ENCODE data around the gene MAPK6.
"Not testable (repeated sequence)": the region's sequence is repeated elsewhere in the genome, so short reads cannot be mapped to it uniquely, and the experiment has no call there.

The MAPK6 gene

DNA sequence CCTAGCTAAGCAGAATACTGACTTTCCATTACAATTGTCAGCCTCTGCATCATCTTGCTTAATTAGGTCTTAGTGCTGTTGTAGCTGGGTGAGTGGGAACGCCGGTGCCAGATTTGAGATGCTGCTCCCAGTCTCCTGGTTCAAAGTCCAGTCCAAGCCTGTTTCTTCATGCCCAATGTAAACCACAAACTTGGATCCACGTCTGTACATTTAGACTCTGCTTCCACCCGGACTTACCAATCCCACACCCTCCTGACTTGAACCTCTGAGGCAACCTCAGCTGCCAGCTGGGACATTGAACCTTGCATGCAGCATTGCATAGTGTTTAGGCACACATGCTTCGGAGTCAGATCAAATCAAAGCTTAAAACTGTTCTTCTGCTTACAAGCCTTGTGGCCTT, 50.5 kb downstream of the MAPK6 start:
- Histone ChIP-seq H3K9ac (ENCODE audit: low read length in 2 of 2) (no peak overlapping the region), H3K4me1 (ENCODE audit: control insufficient read depth, insufficient read depth, low read length) (no peaks in the 10 kb centered on the region), H3K27ac (ENCODE audit: low read length) (no peak overlapping the region), H3K27me3 (ENCODE audit: control insufficient read depth in 1 of 2, insufficient read depth in 2 of 2, low read length in 2 of 2) (no peaks in the 10 kb centered on the region), H3K36me3 (ENCODE audit: control insufficient read depth in 2 of 2, insufficient read depth in 2 of 2, low read length in 2 of 2) (no peaks in the 10 kb centered on the region), H3K4me3 (ENCODE audit: low read length in 2 of 2) (no peak overlapping the region), H3K9me3 (ENCODE audit: control insufficient read depth in 2 of 2, low read length in 2 of 2) (no peaks in the 10 kb centered on the region)

DNA sequence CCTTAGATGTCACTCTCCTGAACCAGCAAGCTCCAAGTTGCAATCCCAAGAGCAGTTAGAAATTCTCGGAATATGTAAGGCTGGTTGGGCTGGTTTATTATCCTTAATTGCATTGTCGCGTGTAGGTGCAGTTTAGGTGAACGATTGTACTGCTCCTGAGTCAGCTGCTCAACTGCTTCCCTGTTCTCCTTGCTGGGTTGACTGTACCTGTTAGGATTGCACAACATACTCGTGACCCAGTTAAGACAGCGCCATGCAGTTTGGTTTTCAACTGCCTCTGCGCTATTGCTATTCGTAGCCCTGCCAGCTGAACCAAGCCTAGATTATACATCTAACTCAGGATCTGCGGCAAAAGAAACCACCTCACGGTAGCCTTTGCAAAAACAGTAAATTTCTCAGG, 52.6 kb downstream of the MAPK6 start:
- no peak overlapping the region for H3K9ac ChIP-seq (ENCODE audit: low read length in 2 of 2)
- H3K36me3 ChIP-seq (ENCODE audit: control insufficient read depth in 2 of 2, insufficient read depth in 2 of 2, low read length in 2 of 2) = no peaks in the 10 kb centered on the region
- H3K9me3 ChIP-seq (ENCODE audit: control insufficient read depth in 2 of 2, low read length in 2 of 2) = no peaks in the 10 kb centered on the region
- H3K4me1 ChIP-seq (ENCODE audit: control insufficient read depth, insufficient read depth, low read length) = no peaks in the 10 kb centered on the region
- H3K27ac ChIP-seq (ENCODE audit: low read length) = no peak overlapping the region
- no peak overlapping the region for H3K4me3 ChIP-seq (ENCODE audit: low read length in 2 of 2)
- no peaks in the 10 kb centered on the region for H3K27me3 ChIP-seq (ENCODE audit: control insufficient read depth in 1 of 2, insufficient read depth in 2 of 2, low read length in 2 of 2)

DNA sequence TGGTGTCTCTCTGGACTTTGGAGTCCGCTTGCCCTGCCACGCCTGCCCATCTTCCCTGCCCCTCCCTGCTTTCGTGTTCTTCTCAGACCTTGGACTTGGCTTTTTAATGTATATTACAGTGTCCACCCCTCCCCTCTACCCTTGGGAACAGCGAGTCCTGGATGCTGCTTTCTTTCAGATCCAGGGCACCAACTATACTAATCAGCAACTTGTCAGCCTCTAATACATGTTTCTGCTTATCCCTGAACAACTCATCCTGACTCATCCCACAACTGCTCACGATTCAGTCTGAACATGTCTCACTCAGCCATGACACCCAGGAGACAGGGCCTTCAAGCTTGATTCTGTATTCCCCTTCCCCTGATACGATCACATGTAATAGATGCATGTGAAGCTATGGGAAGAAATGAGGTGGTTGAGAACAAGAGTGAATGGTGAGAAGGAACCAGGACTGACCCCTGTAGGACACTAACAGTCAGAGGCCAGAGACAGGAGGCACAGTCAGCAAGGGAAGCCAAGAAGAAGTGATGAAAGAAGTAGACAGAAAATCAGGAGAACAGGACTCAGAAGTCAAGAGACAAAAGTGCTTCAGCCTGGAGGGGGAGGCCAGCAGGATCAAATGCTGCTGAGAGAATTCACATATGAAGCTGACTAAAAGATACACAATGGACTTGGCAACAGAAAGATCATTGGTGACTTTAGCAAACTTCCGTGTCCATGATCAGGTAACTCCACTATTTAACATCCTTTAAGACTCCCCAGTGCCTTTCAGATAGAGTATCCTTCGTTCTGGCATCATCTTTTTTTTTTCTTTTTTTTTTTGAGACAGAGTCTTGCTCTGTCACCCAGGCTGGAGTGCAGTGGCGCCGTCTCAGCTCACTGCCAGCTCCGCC, 58.1 kb downstream of the MAPK6 start:
- Histone ChIP-seq H3K9ac (ENCODE audit: low read length in 2 of 2) (no peak overlapping the region), H3K9me3 (ENCODE audit: control insufficient read depth in 2 of 2, low read length in 2 of 2) (no peaks in the 10 kb centered on the region), H3K27ac (ENCODE audit: low read length) (no peak overlapping the region), H3K27me3 (ENCODE audit: control insufficient read depth in 1 of 2, insufficient read depth in 2 of 2, low read length in 2 of 2) (no peaks in the 10 kb centered on the region), H3K4me3 (ENCODE audit: low read length in 2 of 2) (no peak overlapping the region), H3K36me3 (ENCODE audit: control insufficient read depth in 2 of 2, insufficient read depth in 2 of 2, low read length in 2 of 2) (no peaks in the 10 kb centered on the region), H3K4me1 (ENCODE audit: control insufficient read depth, insufficient read depth, low read length) (peaks cover 3% of the 10 kb centered on the region)

DNA sequence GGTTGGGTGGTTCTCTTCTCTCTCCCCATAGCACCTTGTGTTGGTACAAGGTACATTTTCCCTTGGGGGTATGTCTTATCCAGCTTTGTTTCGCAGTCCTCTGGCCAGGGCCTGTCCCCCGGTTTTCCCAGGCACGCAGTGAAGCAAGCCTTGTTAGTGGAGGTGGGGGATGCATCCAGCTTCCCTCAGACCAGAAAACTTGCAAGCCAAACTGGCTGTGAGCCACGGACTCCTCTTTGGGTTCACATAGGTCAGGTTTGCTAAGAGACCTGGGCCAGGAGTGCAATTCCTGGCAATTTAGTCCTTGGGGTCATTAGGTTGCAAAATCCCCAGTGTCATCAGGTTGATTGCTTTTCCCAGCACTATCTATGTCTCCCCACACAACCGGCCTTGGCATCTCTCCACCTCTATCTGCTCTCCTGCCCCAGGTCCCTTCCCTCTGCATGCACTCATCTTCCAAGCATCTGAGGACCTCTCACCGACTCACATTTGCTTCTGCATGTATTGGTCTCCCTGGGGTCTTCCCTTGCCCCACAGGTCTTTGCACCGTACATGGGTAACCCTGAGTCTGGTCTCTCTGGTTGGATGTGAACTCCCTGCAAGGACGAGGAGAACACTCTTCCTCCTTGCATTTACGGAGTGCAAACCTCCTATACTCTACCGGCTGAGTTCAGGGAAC, 59.3 kb downstream of the MAPK6 start:
- Histone ChIP-seq H3K36me3 (ENCODE audit: control insufficient read depth in 2 of 2, insufficient read depth in 2 of 2, low read length in 2 of 2) (no peaks in the 10 kb centered on the region), H3K27ac (ENCODE audit: low read length) (no peak overlapping the region), H3K4me3 (ENCODE audit: low read length in 2 of 2) (peak overlapping the region in 1 of 2 donors; percentile 22), H3K4me1 (ENCODE audit: control insufficient read depth, insufficient read depth, low read length) (peaks cover 3% of the 10 kb centered on the region), H3K27me3 (ENCODE audit: control insufficient read depth in 1 of 2, insufficient read depth in 2 of 2, low read length in 2 of 2) (no peaks in the 10 kb centered on the region), H3K9ac (ENCODE audit: low read length in 2 of 2) (no peak overlapping the region), H3K9me3 (ENCODE audit: control insufficient read depth in 2 of 2, low read length in 2 of 2) (no peaks in the 10 kb centered on the region)

DNA sequence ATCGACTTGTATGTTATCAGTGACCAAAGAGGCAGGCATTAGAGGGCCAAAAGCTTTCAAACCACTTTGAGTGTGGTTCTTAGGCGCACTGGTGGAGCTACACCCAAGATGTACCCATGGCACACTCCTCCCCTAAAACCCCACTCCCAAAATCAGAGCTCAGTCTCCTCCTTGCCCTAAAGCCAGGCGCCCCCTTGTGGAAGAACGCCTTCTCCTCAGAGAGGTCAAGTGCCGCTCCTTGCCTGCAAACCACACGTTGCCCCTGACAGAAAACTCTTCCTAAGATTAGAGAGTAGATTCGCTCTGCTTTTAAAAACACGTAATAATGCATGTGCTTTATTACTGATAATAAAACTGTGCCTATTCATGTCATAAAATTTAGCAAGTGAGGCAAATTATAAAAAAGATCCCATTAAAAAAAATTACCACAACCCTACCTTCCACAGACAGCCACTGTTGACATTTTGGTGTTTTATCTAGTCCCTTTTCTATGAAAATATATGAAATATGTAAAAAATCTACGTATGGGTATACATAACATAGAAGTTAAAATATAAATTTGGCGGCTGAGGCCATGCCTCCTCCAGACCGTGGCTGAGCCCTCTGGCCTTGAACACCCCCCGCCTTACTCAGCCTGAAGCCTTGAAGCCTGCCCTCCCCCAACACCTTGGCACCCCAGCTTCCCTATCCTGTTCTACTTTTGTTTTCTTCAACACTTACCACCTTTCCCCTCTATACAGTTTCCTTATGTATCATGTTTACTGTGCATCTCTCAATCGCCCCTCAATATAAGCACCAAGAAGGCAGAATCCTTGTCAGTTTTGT, 60.1 kb downstream of the MAPK6 start:
- Histone ChIP-seq H3K27ac (ENCODE audit: low read length) (no peak overlapping the region), H3K27me3 (ENCODE audit: control insufficient read depth in 1 of 2, insufficient read depth in 2 of 2, low read length in 2 of 2) (no peaks in the 10 kb centered on the region), H3K9ac (ENCODE audit: low read length in 2 of 2) (no peak overlapping the region), H3K4me1 (ENCODE audit: control insufficient read depth, insufficient read depth, low read length) (peaks cover 3% of the 10 kb centered on the region), H3K4me3 (ENCODE audit: low read length in 2 of 2) (peak overlapping the region in 1 of 2 donors; percentile 22), H3K9me3 (ENCODE audit: control insufficient read depth in 2 of 2, low read length in 2 of 2) (no peaks in the 10 kb centered on the region), H3K36me3 (ENCODE audit: control insufficient read depth in 2 of 2, insufficient read depth in 2 of 2, low read length in 2 of 2) (no peaks in the 10 kb centered on the region)

- Histone ChIP-seq H3K4me1 (ENCODE audit: control insufficient read depth, insufficient read depth, low read length) (peaks cover 3% of the 10 kb centered on the region), H3K4me3 (ENCODE audit: low read length in 2 of 2) (no peak overlapping the region), H3K36me3 (ENCODE audit: control insufficient read depth in 2 of 2, insufficient read depth in 2 of 2, low read length in 2 of 2) (no peaks in the 10 kb centered on the region), H3K9ac (ENCODE audit: low read length in 2 of 2) (no peak overlapping the region), H3K27me3 (ENCODE audit: control insufficient read depth in 1 of 2, insufficient read depth in 2 of 2, low read length in 2 of 2) (no peaks in the 10 kb centered on the region), H3K27ac (ENCODE audit: low read length) (no peak overlapping the region), H3K9me3 (ENCODE audit: control insufficient read depth in 2 of 2, low read length in 2 of 2) (no peaks in the 10 kb centered on the region)
These were observed 61.0 kb downstream of the MAPK6 start for GRCh38 chr15:52080031-52080430.

DNA sequence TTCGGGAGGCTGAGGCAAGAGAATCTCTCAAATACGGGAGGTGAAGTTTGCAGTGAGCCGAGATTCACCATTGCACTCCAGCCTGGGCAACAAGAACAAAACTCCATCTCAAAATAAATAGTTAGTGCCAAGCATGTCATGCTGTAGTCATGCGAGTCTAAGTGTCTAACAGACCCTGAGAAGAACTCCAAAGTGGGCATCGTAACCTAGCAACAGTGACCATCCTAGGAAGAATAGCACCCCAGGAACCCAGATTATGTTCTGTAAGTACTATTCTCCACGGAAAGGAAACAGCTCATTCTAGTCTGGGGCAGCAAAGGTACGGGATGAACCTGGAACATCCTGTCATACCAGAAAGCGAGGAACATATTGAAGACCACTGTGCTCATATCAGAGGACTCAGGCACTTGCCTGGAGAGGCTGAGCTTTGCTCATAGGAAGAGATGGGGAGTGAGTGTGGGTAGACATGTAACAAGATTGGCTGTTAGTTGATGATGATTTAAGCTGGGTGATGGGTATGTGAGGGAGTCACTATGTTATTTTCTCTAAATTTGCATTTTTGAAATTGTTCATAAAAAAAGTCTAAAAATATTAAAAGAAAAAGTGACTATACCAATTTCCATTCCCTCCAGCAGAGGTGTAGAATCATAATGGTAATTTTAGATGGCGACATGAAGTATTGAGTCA, 61.8 kb downstream of the MAPK6 start:
- H3K9me3 ChIP-seq (ENCODE audit: control insufficient read depth in 2 of 2, low read length in 2 of 2) = no peaks in the 10 kb centered on the region
- no peak overlapping the region for H3K4me3 ChIP-seq (ENCODE audit: low read length in 2 of 2)
- peaks cover 3% of the 10 kb centered on the region for H3K4me1 ChIP-seq (ENCODE audit: control insufficient read depth, insufficient read depth, low read length)
- H3K36me3 ChIP-seq (ENCODE audit: control insufficient read depth in 2 of 2, insufficient read depth in 2 of 2, low read length in 2 of 2) = no peaks in the 10 kb centered on the region
- H3K27ac ChIP-seq (ENCODE audit: low read length) = no peak overlapping the region
- H3K9ac ChIP-seq (ENCODE audit: low read length in 2 of 2) = no peak overlapping the region
- H3K27me3 ChIP-seq (ENCODE audit: control insufficient read depth in 1 of 2, insufficient read depth in 2 of 2, low read length in 2 of 2) = no peaks in the 10 kb centered on the region

GRCh38 chr15:52082197-52083036, 63.4 kb downstream of the MAPK6 start:
- H3K27me3 ChIP-seq (ENCODE audit: control insufficient read depth in 1 of 2, insufficient read depth in 2 of 2, low read length in 2 of 2) = no peaks in the 10 kb centered on the region
- H3K36me3 ChIP-seq (ENCODE audit: control insufficient read depth in 2 of 2, insufficient read depth in 2 of 2, low read length in 2 of 2) = no peaks in the 10 kb centered on the region
- H3K27ac ChIP-seq (ENCODE audit: low read length) = no peak overlapping the region
- H3K9me3 ChIP-seq (ENCODE audit: control insufficient read depth in 2 of 2, low read length in 2 of 2) = peaks cover 0 to 9% of the 10 kb centered on the region in 2 donors
- no peak overlapping the region for H3K4me3 ChIP-seq (ENCODE audit: low read length in 2 of 2)
- H3K9ac ChIP-seq (ENCODE audit: low read length in 2 of 2) = no peak overlapping the region
- H3K4me1 ChIP-seq (ENCODE audit: control insufficient read depth, insufficient read depth, low read length) = peaks cover 3% of the 10 kb centered on the region

GRCh38 chr15:52083037-52083359, 64.0 kb downstream of the MAPK6 start:
- H3K4me3 ChIP-seq (ENCODE audit: low read length in 2 of 2); H3K27ac ChIP-seq (ENCODE audit: low read length); H3K36me3 ChIP-seq (ENCODE audit: control insufficient read depth in 2 of 2, insufficient read depth in 2 of 2, low read length in 2 of 2); H3K9ac ChIP-seq (ENCODE audit: low read length in 2 of 2); H3K4me1 ChIP-seq (ENCODE audit: control insufficient read depth, insufficient read depth, low read length); H3K9me3 ChIP-seq (ENCODE audit: control insufficient read depth in 2 of 2, low read length in 2 of 2); H3K27me3 ChIP-seq (ENCODE audit: control insufficient read depth in 1 of 2, insufficient read depth in 2 of 2, low read length in 2 of 2): not testable (repeated sequence)

- no peak overlapping the region for H3K9ac ChIP-seq (ENCODE audit: low read length in 2 of 2)
- H3K36me3 ChIP-seq (ENCODE audit: control insufficient read depth in 2 of 2, insufficient read depth in 2 of 2, low read length in 2 of 2) = no peaks in the 10 kb centered on the region
- H3K4me1 ChIP-seq (ENCODE audit: control insufficient read depth, insufficient read depth, low read length) = peaks cover 3% of the 10 kb centered on the region
- peaks cover 0 to 9% of the 10 kb centered on the region in 2 donors for H3K9me3 ChIP-seq (ENCODE audit: control insufficient read depth in 2 of 2, low read length in 2 of 2)
- H3K27ac ChIP-seq (ENCODE audit: low read length) = no peak overlapping the region
- no peak overlapping the region for H3K4me3 ChIP-seq (ENCODE audit: low read length in 2 of 2)
- H3K27me3 ChIP-seq (ENCODE audit: control insufficient read depth in 1 of 2, insufficient read depth in 2 of 2, low read length in 2 of 2) = no peaks in the 10 kb centered on the region
These were observed 64.6 kb downstream of the MAPK6 start for GRCh38 chr15:52083603-52084002.
